ENCODE results near the gene DSCAML1.

The DSCAML1 gene

DNA sequence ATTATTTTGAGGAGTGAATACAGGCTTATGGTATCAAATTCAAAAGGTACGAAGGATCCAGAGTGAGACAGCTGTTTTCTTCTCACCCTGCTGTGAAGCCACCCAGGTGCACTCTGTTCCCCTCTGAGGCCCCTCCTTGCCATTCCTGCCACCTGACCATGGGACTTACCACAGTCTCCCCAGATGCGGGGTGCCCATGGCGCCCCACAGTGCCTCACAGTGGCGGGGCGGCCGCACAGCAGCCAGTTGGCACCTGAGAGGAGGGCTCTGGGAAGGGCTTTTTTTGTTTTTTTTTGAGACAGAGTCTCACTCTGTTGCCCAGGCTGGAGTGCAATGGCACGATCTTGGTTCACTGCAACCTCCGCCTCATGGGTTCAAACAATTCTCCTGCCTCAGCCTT lies 317.6 kb downstream of the DSCAML1 start:
- TF ChIP-seq CSDC2 (CRISPR knock-in tag; IDR thresholded peaks at IDR 0.05), result no peak
- no peak for TF ChIP-seq ISL1 (CRISPR knock-in tag; IDR thresholded peaks at IDR 0.05)
- TF ChIP-seq ZNF70 (CRISPR knock-in tag; IDR thresholded peaks at IDR 0.05), result no peak
- TF ChIP-seq CREB5 (CRISPR knock-in tag; IDR thresholded peaks at IDR 0.05; ENCODE audit: low read depth), result no peak
- TF ChIP-seq BACH2 (CRISPR knock-in tag; IDR thresholded peaks at IDR 0.05; ENCODE audit: borderline replicate concordance), result no peak
- no peak for TF ChIP-seq TCF4 (CRISPR knock-in tag; IDR thresholded peaks at IDR 0.05; ENCODE audit: borderline replicate concordance)
- no peak for TF ChIP-seq ARNTL (CRISPR knock-in tag; IDR thresholded peaks at IDR 0.05; ENCODE audit: borderline replicate concordance, low read depth)
- no peak for TF ChIP-seq OSR1 (CRISPR knock-in tag; IDR thresholded peaks at IDR 0.05)
- no peak for TF ChIP-seq PATZ1 (CRISPR knock-in tag; IDR thresholded peaks at IDR 0.05; ENCODE audit: borderline replicate concordance)
- no peak for TF ChIP-seq ZC3H10 (CRISPR knock-in tag; IDR thresholded peaks at IDR 0.05)
- no peak for TF ChIP-seq ZFP30 (CRISPR knock-in tag; IDR thresholded peaks at IDR 0.05)
- TF ChIP-seq PPARA (CRISPR knock-in tag; IDR thresholded peaks at IDR 0.05; ENCODE audit: borderline replicate concordance), result no peak
- ATAC-seq, result no peak

- no peak for ATAC-seq
- no peak for TF ChIP-seq ZNF565 (CRISPR knock-in tag; conservative IDR thresholded peaks at IDR 0.05; ENCODE audit: low read depth)
- TF ChIP-seq CSDC2 (CRISPR knock-in tag; IDR thresholded peaks at IDR 0.05), result no peak
- no peak for TF ChIP-seq CSRNP3 (CRISPR knock-in tag; IDR thresholded peaks at IDR 0.05)
- TF ChIP-seq PATZ1 (CRISPR knock-in tag; IDR thresholded peaks at IDR 0.05; ENCODE audit: borderline replicate concordance), result no peak
- no peak for TF ChIP-seq ISL1 (CRISPR knock-in tag; IDR thresholded peaks at IDR 0.05)
- no peak for TF ChIP-seq ZFP3 (CRISPR knock-in tag; IDR thresholded peaks at IDR 0.05)
Measured at GRCh38 chr11:117478926-117479325, 318.1 kb downstream of the DSCAML1 start.

GRCh38 chr11:117478126-117478860 lies 318.7 kb downstream of the DSCAML1 start:
- ATAC-seq, result no peak

More at GRCh38 chr11:117478126-117478860, 318.7 kb downstream of the DSCAML1 start:
- TF ChIP-seq, protein P1, sequence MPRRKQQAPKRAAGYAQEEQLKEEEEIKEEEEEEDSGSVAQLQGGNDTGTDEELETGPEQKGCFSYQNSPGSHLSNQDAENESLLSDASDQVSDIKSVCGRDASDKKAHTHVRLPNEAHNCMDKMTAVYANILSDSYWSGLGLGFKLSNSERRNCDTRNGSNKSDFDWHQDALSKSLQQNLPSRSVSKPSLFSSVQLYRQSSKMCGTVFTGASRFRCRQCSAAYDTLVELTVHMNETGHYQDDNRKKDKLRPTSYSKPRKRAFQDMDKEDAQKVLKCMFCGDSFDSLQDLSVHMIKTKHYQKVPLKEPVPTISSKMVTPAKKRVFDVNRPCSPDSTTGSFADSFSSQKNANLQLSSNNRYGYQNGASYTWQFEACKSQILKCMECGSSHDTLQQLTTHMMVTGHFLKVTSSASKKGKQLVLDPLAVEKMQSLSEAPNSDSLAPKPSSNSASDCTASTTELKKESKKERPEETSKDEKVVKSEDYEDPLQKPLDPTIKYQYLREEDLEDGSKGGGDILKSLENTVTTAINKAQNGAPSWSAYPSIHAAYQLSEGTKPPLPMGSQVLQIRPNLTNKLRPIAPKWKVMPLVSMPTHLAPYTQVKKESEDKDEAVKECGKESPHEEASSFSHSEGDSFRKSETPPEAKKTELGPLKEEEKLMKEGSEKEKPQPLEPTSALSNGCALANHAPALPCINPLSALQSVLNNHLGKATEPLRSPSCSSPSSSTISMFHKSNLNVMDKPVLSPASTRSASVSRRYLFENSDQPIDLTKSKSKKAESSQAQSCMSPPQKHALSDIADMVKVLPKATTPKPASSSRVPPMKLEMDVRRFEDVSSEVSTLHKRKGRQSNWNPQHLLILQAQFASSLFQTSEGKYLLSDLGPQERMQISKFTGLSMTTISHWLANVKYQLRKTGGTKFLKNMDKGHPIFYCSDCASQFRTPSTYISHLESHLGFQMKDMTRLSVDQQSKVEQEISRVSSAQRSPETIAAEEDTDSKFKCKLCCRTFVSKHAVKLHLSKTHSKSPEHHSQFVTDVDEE (CRISPR knock-in tag; IDR thresholded peaks at IDR 0.05), result no peak
- TF ChIP-seq RARB (CRISPR knock-in tag; IDR thresholded peaks at IDR 0.05) (no peak), ZNF565 (CRISPR knock-in tag; conservative IDR thresholded peaks at IDR 0.05; ENCODE audit: low read depth) (no peak), ZC3H10 (CRISPR knock-in tag; IDR thresholded peaks at IDR 0.05) (no peak), TCF4 (CRISPR knock-in tag; IDR thresholded peaks at IDR 0.05; ENCODE audit: borderline replicate concordance) (no peak), TOX (CRISPR knock-in tag; IDR thresholded peaks at IDR 0.05; ENCODE audit: borderline replicate concordance) (no peak), CSRNP3 (CRISPR knock-in tag; IDR thresholded peaks at IDR 0.05) (no peak), ZNF70 (CRISPR knock-in tag; IDR thresholded peaks at IDR 0.05) (no peak)

All from SK-N-SH treated with all-trans-retinoic acid at 6 μM for 48 hours (cell line).